NB4 (cell line): ENCODE measurements around the gene ZNF816.

ENCODE experiments used
- CTCF ChIP-seq: IDR thresholded peaks from one replicate; pipeline ENCODE4 v1.5.1; 2012; ENCODE audit warnings: low read depth, low read length
- MYC ChIP-seq: IDR thresholded peaks from 2 replicates; pipeline ENCODE4 v1.6.1; 2011; ENCODE audit warnings: low read depth, low read length
- POLR2A ChIP-seq: IDR thresholded peaks from 2 replicates; pipeline ENCODE4 v1.6.1; 2011; ENCODE audit warnings: mild to moderate bottlenecking; ENCODE audit not compliant: insufficient read length; ENCODE audit errors: extremely low read depth

GRCh38 chr19:52992109-52993004 is 29.7 kb upstream of the ZNF816 start:
- no peak for TF ChIP-seq CTCF
- no peak for TF ChIP-seq MYC
- no peak for TF ChIP-seq POLR2A
